Measurements from ENCODE around the gene A1BG.

DNA sequence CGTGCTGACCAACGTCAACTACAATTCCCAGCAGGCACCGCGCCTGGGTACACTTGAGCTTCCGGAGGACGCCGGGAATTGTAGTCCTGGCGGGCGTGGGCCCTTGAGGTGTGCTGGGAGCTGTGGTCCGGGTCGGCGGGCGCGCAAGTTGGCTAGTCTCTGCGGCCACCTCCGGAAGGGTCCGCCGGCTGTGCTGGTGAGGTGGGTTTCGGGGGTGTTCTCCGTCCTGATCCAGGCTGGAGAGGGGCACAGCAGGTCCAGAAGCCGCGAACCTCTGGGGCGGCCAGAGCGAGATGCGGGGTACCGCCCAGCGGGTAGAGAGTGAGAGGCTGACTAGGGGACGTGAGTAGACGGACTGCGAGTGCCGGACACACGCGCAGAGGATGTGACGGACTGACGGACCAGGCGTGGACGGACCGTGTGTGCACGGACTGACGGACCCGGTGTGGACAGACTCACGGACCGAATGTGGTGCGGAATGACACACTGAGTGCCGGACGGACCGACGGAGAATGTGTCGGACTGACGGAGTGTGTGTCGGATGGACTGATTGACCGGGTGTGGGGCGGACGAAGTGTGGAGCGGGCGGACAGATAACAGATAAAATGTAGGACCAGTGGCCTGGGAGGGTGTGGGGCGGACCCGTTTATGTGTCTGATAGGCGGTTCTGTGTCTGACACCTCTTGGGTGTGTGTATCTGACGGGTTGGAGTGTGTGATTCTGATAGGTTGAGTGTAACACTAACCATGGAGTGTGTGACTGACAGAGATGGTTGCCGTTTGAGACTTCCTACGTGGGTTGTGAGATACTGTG is 26.2 kb downstream of the A1BG start, which contains the start of gene ZSCAN22:
- TF ChIP-seq POLR2A (IDR thresholded peaks at IDR 0.05; ENCODE audit: low read depth, low read length) = peak; percentile 68
- TF ChIP-seq POLR2AphosphoS5 (IDR thresholded peaks at IDR 0.05; ENCODE audit: low read depth, low read length) = peak; percentile 69
- TF ChIP-seq TAF1 (IDR thresholded peaks at IDR 0.05; ENCODE audit: low read depth, low read length) = peak; percentile 14; the same call in 1 of the 2 replicates
- peak; percentile 85 for TF ChIP-seq POU2F2 (IDR thresholded peaks at IDR 0.05; ENCODE audit: low read depth, low read length)
- no peak for TF ChIP-seq PAX5 (IDR thresholded peaks at IDR 0.05; ENCODE audit: insufficient read depth, low read length, severe bottlenecking)
